Mesenchymal stem cell (in vitro differentiated cells and primary cell): ENCODE results near the gene TMPRSS4.

Experiments
- DNase-seq: peaks from one replicate; pipeline ENCODE4 v3.0.0-alpha.2; 2013
- H2AFZ ChIP-seq: one replicate; pipeline ENCODE4 v1.6.1; 2013; ENCODE audit warnings: low read depth, mild to moderate bottlenecking, control low read depth, inconsistent platforms, low read length, moderate library complexity
- H2AK5ac ChIP-seq: 2 replicates; pipeline ENCODE4 v1.6.1; 2013; ENCODE audit warnings: low read length, moderate library complexity, mild to moderate bottlenecking, inconsistent platforms; ENCODE audit not compliant: severe bottlenecking
- H2BK120ac ChIP-seq: one replicate; pipeline ENCODE4 v1.6.1; 2013; ENCODE audit warnings: low read depth, mild to moderate bottlenecking, inconsistent platforms, low read length, moderate library complexity
- H2BK12ac ChIP-seq, 2 experiments: one replicate each; pipeline ENCODE4 v1.6.1; 2013; ENCODE audit warnings: inconsistent platforms in 2 of 2, low read length in 2 of 2, mild to moderate bottlenecking in 2 of 2, moderate library complexity in 2 of 2, control low read depth in 1 of 2
- H2BK15ac ChIP-seq: one replicate; pipeline ENCODE4 v1.6.1; 2013; ENCODE audit warnings: mild to moderate bottlenecking, low read depth, inconsistent platforms; ENCODE audit not compliant: poor library complexity, severe bottlenecking
- H2BK5ac ChIP-seq: 2 replicates; pipeline ENCODE4 v1.6.1; 2013; ENCODE audit warnings: low read depth, mild to moderate bottlenecking, low read length, control low read depth, inconsistent platforms; ENCODE audit not compliant: poor library complexity, severe bottlenecking
- H3K14ac ChIP-seq, 2 experiments: one replicate each; pipeline ENCODE4 v1.6.1; 2013; ENCODE audit warnings: inconsistent platforms in 2 of 2, low read length in 2 of 2, control low read depth in 1 of 2, mild to moderate bottlenecking in 1 of 2, moderate library complexity in 1 of 2
- H3K18ac ChIP-seq, 2 experiments: one replicate each; pipeline ENCODE4 v1.6.1; 2013; ENCODE audit warnings: inconsistent platforms in 2 of 2, low read length in 2 of 2, control low read depth in 1 of 2, low read depth in 1 of 2, mild to moderate bottlenecking in 1 of 2
- H3K23ac ChIP-seq, 2 experiments: one replicate each; pipeline ENCODE4 v1.6.1; 2013; ENCODE audit warnings: inconsistent platforms in 2 of 2, low read length in 2 of 2, mild to moderate bottlenecking in 2 of 2, moderate library complexity in 2 of 2, control low read depth in 1 of 2
- H3K27ac ChIP-seq: 2 replicates; pipeline ENCODE4 v1.5.1; 2013; ENCODE audit warnings: mild to moderate bottlenecking, moderate library complexity, low read length, control low read depth, inconsistent platforms; ENCODE audit not compliant: poor library complexity, severe bottlenecking
- H3K27me3 ChIP-seq, 2 experiments: 2 replicates each; pipeline versions ENCODE4 v1.6.1 to v1.7.0; 2013; ENCODE audit warnings: low read length in 2 of 2, mild to moderate bottlenecking in 2 of 2, moderate library complexity in 2 of 2, control low read depth in 1 of 2, inconsistent platforms in 1 of 2; ENCODE audit not compliant: control insufficient read depth in 1 of 2, insufficient read depth in 1 of 2
- H3K36me3 ChIP-seq, 2 experiments: 2 replicates each; pipeline versions ENCODE4 v1.6.1 to v1.7.0; 2013; ENCODE audit warnings: low read length in 2 of 2, control low read depth in 1 of 2, inconsistent platforms in 1 of 2, low read depth in 1 of 2, mild to moderate bottlenecking in 1 of 2; ENCODE audit not compliant: insufficient read depth in 2 of 2, control insufficient read depth in 1 of 2
- H3K4ac ChIP-seq, 2 experiments: one replicate each; pipeline ENCODE4 v1.6.1; 2013; ENCODE audit warnings: inconsistent platforms in 2 of 2, low read length in 2 of 2, mild to moderate bottlenecking in 2 of 2, moderate library complexity in 2 of 2, control low read depth in 1 of 2, low read depth in 1 of 2
- H3K4me1 ChIP-seq: 2 replicates; pipeline ENCODE4 v1.6.1; 2013; ENCODE audit warnings: low read depth, low read length, control low read depth; ENCODE audit not compliant: control insufficient read depth, insufficient read depth
- H3K4me2 ChIP-seq: 2 replicates; pipeline ENCODE4 v1.6.1; 2013; ENCODE audit warnings: low read length, mild to moderate bottlenecking, inconsistent platforms; ENCODE audit not compliant: poor library complexity, severe bottlenecking
- H3K4me3 ChIP-seq, 2 experiments: 2 replicates each; pipeline versions ENCODE4 v1.5.1 to v1.7.0; 2013; ENCODE audit warnings: low read length in 2 of 2, mild to moderate bottlenecking in 2 of 2, control low read depth in 1 of 2, low read depth in 1 of 2; ENCODE audit not compliant: insufficient read depth in 1 of 2
- H3K79me1 ChIP-seq: replicated peaks from 2 replicates; pipeline ENCODE4 v1.6.1; 2013; ENCODE audit warnings: mild to moderate bottlenecking, control low read depth, low read length, inconsistent platforms; ENCODE audit not compliant: poor library complexity, severe bottlenecking
- H3K9ac ChIP-seq: 2 replicates; pipeline ENCODE4 v1.7.0; 2013; ENCODE audit warnings: mild to moderate bottlenecking, low read length, moderate library complexity
- H3K9me3 ChIP-seq: 2 replicates; pipeline ENCODE4 v1.7.0; 2013; ENCODE audit warnings: mild to moderate bottlenecking, low read length; ENCODE audit not compliant: control insufficient read depth
- H4K8ac ChIP-seq: one replicate; pipeline ENCODE4 v1.6.1; 2013; ENCODE audit warnings: inconsistent platforms, mild to moderate bottlenecking, low read length, moderate library complexity
- H4K91ac ChIP-seq: one replicate; pipeline ENCODE4 v1.6.1; 2013; ENCODE audit warnings: mild to moderate bottlenecking, low read length, inconsistent platforms
- WGBS: methylation state at CpG from one replicate; pipeline ENCODE4 v1.1.7; 2013; ENCODE audit warnings: mixed read lengths; 5-methylcytosine and 5-hydroxymethylcytosine counted together

The TMPRSS4 gene

DNA sequence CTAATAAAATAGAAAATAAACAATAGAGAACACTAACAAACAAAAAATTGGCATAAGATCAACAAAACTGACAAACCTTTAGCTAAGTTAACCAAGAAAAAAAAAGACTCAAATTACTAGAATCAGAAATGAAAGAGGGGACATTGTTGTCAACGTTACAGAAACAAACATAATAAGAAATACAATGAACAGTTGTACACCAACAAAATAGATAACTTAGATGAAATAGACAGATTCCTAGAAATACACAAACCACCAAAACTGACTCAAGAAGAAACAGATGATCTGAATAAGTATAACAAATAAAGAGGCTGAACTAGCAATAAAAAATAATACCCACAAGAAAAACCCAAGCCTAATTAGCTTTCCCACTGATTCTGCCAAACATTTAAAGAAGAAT, 34.7 kb upstream of the TMPRSS4 start:
- Histone ChIP-seq H4K8ac (no peak overlapping the region), H3K4me3 (no peak overlapping the region), H2BK12ac (no peak overlapping the region), H3K36me3 (no peaks in the 10 kb centered on the region), H3K4me1 (no peaks in the 10 kb centered on the region), H2AK5ac (no peak overlapping the region), H3K4ac (no peak overlapping the region), H3K23ac (no peak overlapping the region), H3K18ac (no peak overlapping the region), H2AFZ (no peak overlapping the region), H4K91ac (no peak overlapping the region), H3K79me1 (no peaks in the 10 kb centered on the region), H3K9ac (no peak overlapping the region), H2BK5ac (no peak overlapping the region), H3K9me3 (no peaks in the 10 kb centered on the region), H3K4me2 (no peak overlapping the region), H3K27ac (no peak overlapping the region), H3K27me3 (peaks cover 23 to 34% of the 10 kb centered on the region in 2 experiments), H2BK15ac (no peak overlapping the region), H3K14ac (no peak overlapping the region), H2BK120ac (no peak overlapping the region)
- no peak for DNase-seq
- WGBS = no CpG with 5 or more reads among the region's 1 CpG

DNA sequence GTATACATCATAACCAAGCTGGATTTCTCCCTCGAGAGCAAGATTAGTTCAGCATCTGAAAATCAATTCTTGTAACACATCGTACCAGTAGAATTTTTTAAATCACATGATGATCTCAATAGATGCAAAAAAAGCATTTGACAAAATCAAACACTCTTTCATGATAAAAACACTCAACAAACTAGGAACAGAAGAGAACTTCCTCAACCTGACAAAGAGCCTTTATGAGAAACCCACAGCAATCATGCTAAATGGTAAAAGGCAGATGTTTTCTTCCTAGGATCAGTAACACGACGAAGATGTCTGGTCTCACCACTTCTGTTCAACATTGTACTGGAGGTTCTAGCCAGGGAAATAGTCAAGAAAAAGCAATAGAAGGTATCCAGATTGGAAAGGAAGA, 34.1 kb upstream of the TMPRSS4 start:
- Histone ChIP-seq H4K8ac (no peak overlapping the region), H3K4me3 (no peak overlapping the region), H3K9me3 (no peaks in the 10 kb centered on the region), H3K4me1 (no peaks in the 10 kb centered on the region), H3K9ac (no peak overlapping the region), H3K18ac (no peak overlapping the region), H3K36me3 (no peaks in the 10 kb centered on the region), H2AK5ac (no peak overlapping the region), H3K14ac (no peak overlapping the region), H3K4ac (no peak overlapping the region), H3K23ac (no peak overlapping the region), H2BK12ac (no peak overlapping the region), H3K27ac (no peak overlapping the region), H2BK15ac (no peak overlapping the region), H2BK120ac (no peak overlapping the region), H4K91ac (no peak overlapping the region), H3K27me3 (peaks cover 30 to 36% of the 10 kb centered on the region in 2 experiments), H2BK5ac (no peak overlapping the region), H3K79me1 (no peaks in the 10 kb centered on the region), H3K4me2 (no peak overlapping the region), H2AFZ (no peak overlapping the region)
- DNase-seq = no peak
- 65% methylated on average over 4 of the region's 4 CpGs for WGBS

DNA sequence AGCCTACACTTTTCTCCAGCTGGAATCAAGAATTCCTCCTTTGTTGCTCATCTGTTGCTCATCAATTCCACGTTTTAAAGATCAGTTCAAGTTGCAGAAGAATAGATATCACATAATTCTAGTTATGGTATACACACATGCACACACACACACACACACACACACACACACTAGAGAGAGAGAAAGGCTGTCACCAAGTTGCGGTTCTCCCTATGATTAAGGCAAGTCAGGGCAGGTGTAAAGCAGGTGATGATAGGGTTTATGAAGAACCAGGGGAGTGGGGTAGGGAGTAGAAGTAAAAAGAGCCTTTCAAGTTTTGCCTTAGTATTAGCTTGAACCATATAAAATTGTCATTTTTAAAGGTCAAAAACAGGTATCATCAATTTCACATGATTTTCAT, 31.7 kb upstream of the TMPRSS4 start:
- no peak overlapping the region for H3K4me3 ChIP-seq
- no peak overlapping the region for H2AK5ac ChIP-seq
- H2BK15ac ChIP-seq = no peak overlapping the region
- no peak overlapping the region for H3K4ac ChIP-seq
- no peaks in the 10 kb centered on the region for H3K79me1 ChIP-seq
- H3K36me3 ChIP-seq = no peaks in the 10 kb centered on the region
- H3K9me3 ChIP-seq = no peaks in the 10 kb centered on the region
- DNase-seq = no peak
- H4K8ac ChIP-seq = no peak overlapping the region
- H2BK5ac ChIP-seq = no peak overlapping the region
- no peaks in the 10 kb centered on the region for H3K4me1 ChIP-seq
- no peak overlapping the region for H3K23ac ChIP-seq
- no peak overlapping the region for H3K18ac ChIP-seq
- H3K14ac ChIP-seq = no peak overlapping the region
- no peak overlapping the region for H4K91ac ChIP-seq
- no peak overlapping the region for H2BK12ac ChIP-seq
- H3K27me3 ChIP-seq = peaks cover 30 to 41% of the 10 kb centered on the region in 2 experiments
- no peak overlapping the region for H3K9ac ChIP-seq
- H2AFZ ChIP-seq = no peak overlapping the region
- H3K27ac ChIP-seq = no peak overlapping the region
- no peak overlapping the region for H2BK120ac ChIP-seq
- H3K4me2 ChIP-seq = no peak overlapping the region
- WGBS = no CpG with 5 or more reads among the region's 2 CpGs

DNA sequence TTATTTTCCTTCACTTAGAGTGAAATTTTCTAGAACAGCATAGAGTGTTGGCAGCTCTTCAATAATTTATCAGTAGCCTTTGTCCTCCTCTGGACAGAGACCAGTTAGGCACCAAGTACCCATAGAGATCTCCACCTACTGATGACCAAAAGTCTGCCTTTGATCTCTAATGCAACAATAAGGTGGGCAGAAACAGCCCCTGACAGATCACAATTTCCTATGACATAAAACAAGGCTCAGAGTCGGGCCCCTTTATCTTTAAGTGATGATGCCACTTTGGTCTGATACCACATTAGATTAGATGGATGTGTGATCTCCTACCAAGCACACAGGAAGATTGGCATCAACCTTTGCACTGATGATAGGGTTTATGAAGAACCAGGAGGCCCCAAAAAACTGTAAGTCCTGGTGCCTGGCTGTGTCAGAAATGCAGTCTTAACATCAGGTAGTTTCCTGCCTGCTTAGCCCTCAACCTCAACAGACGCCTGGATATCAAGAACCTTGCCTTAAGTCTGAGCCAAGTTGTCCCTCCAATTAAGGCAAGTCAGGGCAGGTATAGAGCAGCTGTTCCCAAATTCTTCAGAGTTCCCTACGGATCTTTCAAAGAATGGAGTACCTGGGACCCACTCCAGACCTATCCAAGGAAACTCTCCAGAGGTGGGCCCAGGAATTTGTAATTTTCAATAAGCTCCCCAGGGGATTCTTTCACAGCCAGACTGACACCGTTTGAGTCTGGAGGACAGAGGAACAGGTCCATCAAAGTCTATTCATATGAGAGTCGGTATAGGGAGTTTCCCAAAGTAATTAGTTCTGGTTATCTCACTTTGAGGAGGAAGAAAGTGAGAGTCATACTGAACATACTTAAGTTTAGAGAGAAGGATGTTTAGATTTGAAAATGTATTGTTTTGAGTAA, 30.6 kb upstream of the TMPRSS4 start:
- Histone ChIP-seq H3K4ac (no peak overlapping the region), H2AK5ac (no peak overlapping the region), H3K18ac (no peak overlapping the region), H3K4me2 (no peak overlapping the region), H3K4me3 (no peak overlapping the region), H2BK5ac (no peak overlapping the region), H4K8ac (no peak overlapping the region), H2BK15ac (no peak overlapping the region), H4K91ac (no peak overlapping the region), H2BK12ac (no peak overlapping the region), H2AFZ (no peak overlapping the region), H3K9ac (no peak overlapping the region), H3K36me3 (no peaks in the 10 kb centered on the region), H3K9me3 (no peaks in the 10 kb centered on the region), H3K14ac (no peak overlapping the region), H2BK120ac (no peak overlapping the region), H3K79me1 (no peaks in the 10 kb centered on the region), H3K27me3 (peaks cover 40 to 48% of the 10 kb centered on the region in 2 experiments), H3K23ac (no peak overlapping the region), H3K27ac (no peak overlapping the region), H3K4me1 (no peaks in the 10 kb centered on the region)
- DNase-seq = no peak
- 52% methylated on average over 4 of the region's 5 CpGs for WGBS
